ENCODE results near the gene ASIC2.
A peak's percentile ranks its signal among the peaks of the same experiment; 100 is the strongest.

Gene ASIC2

GRCh38 chr17:33242375-33243124 is 50.5 kb downstream of the ASIC2 start:
- no peak for DNase-seq

- no peak for DNase-seq
Observed at GRCh38 chr17:33241390-33241789, 51.7 kb downstream of the ASIC2 start.

- no peak for DNase-seq
Observed at GRCh38 chr17:33240362-33240761, 52.7 kb downstream of the ASIC2 start.

- no peak for DNase-seq
Observed at GRCh38 chr17:33239702-33240101, 53.4 kb downstream of the ASIC2 start.

GRCh38 chr17:33234930-33235685 is 58.0 kb downstream of the ASIC2 start:
- no peak for DNase-seq

- no peak for DNase-seq
Observed at GRCh38 chr17:33234233-33234632, 58.9 kb downstream of the ASIC2 start.

- DNase-seq = no peak
Observed at GRCh38 chr17:33233811-33234177, 59.3 kb downstream of the ASIC2 start.

- DNase-seq = no peak
Observed at GRCh38 chr17:33229499-33229898, 63.6 kb downstream of the ASIC2 start.

- DNase-seq = no peak
Observed at GRCh38 chr17:33229028-33229427, 64.1 kb downstream of the ASIC2 start.

- no peak for DNase-seq
Observed at GRCh38 chr17:33228548-33228947, 64.5 kb downstream of the ASIC2 start.

GRCh38 chr17:33227911-33228310 is 65.2 kb downstream of the ASIC2 start:
- no peak for DNase-seq

GRCh38 chr17:33225994-33226393 is 67.1 kb downstream of the ASIC2 start:
- DNase-seq = no peak

GRCh38 chr17:33225509-33225908 is 67.6 kb downstream of the ASIC2 start:
- DNase-seq = no peak

- no peak for DNase-seq
Observed at GRCh38 chr17:33220036-33220435, 73.1 kb downstream of the ASIC2 start.

GRCh38 chr17:33218698-33219601 is 74.1 kb downstream of the ASIC2 start:
- no peak for DNase-seq

GRCh38 chr17:33217891-33218290 is 75.2 kb downstream of the ASIC2 start:
- DNase-seq = no peak

- no peak for DNase-seq
Observed at GRCh38 chr17:33214996-33215395, 78.1 kb downstream of the ASIC2 start.

GRCh38 chr17:33210285-33210684 is 82.8 kb downstream of the ASIC2 start:
- no peak for DNase-seq

GRCh38 chr17:33209671-33210070 is 83.4 kb downstream of the ASIC2 start:
- peak; percentile 11 for DNase-seq

- no peak for DNase-seq
Observed at GRCh38 chr17:33207231-33207630, 85.9 kb downstream of the ASIC2 start.

GRCh38 chr17:33205552-33205951 is 87.5 kb downstream of the ASIC2 start:
- no peak for DNase-seq

GRCh38 chr17:33204701-33205100 is 88.4 kb downstream of the ASIC2 start:
- no peak for DNase-seq

- no peak for DNase-seq
Observed at GRCh38 chr17:33204156-33204555, 88.9 kb downstream of the ASIC2 start.

Measured in suppressor macrophage treated with lipopolysaccharide for 4 hours (primary cell).